ENCODE results near the gene LMOD2.

LMOD2 gene

DNA sequence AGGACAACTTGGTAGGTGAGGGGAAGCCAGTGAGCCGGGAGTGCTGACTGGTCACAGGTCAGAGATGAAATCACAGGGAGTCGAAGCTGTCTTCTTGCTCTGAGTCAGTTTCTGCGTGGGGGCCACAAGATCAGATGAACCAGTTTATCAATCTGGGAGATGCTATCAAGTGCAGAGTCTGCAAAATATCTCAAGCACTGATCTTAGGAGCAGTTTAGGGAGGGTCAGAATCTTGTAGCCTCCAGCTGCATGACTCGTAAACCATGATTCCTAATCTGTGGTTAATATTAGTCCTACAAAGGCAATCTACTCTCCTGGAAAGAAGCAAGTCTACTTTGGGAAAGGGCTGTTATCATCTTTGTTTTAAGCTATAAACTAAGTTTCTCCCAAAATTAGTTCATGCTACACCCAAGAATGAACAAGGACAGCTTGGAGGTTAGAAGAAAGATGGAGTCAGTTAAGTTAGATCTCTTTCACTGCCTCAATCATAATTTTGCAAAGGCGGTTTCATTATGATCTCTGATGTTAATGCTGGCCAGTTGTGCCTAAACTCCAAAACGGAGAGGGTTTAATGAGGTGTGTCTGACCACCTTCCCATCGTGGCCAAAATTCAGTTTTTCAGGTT, 8.4 kb upstream of the LMOD2 start:
- peak; percentile 48 for DNase-seq (ENCODE audit: low read depth)
- TF ChIP-seq, protein P1, sequence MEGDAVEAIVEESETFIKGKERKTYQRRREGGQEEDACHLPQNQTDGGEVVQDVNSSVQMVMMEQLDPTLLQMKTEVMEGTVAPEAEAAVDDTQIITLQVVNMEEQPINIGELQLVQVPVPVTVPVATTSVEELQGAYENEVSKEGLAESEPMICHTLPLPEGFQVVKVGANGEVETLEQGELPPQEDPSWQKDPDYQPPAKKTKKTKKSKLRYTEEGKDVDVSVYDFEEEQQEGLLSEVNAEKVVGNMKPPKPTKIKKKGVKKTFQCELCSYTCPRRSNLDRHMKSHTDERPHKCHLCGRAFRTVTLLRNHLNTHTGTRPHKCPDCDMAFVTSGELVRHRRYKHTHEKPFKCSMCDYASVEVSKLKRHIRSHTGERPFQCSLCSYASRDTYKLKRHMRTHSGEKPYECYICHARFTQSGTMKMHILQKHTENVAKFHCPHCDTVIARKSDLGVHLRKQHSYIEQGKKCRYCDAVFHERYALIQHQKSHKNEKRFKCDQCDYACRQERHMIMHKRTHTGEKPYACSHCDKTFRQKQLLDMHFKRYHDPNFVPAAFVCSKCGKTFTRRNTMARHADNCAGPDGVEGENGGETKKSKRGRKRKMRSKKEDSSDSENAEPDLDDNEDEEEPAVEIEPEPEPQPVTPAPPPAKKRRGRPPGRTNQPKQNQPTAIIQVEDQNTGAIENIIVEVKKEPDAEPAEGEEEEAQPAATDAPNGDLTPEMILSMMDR (IDR thresholded peaks at IDR 0.05; ENCODE audit: insufficient read depth, low read depth, low read length, missing control alignments) = no peak
- no peak overlapping the region for H3K4me3 ChIP-seq (ENCODE audit: low read length)

DNA sequence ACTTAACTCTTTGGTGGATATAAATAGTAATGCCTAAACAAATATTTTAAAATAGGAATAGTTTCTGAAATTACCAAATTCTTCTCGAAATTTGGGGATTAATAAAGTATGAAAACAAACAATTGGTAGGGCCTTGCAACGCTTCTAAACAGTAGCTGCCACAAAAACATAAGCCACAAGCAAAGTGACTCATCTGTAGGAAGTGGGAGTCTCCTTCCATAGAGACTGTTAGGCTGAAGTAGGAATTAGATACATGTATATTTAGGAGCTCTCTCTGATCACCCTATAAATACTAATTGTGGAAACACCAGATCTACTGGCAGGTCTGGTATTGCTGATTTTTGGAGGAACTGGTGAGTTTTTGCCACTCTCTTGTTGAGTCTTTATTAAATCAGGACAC, 5.7 kb upstream of the LMOD2 start:
- H3K4me3 ChIP-seq (ENCODE audit: low read length) = no peak overlapping the region
- TF ChIP-seq, protein P1 (IDR thresholded peaks at IDR 0.05; ENCODE audit: insufficient read depth, low read depth, low read length, missing control alignments) = no peak
- peak; percentile 56 for DNase-seq (ENCODE audit: low read depth)

DNA sequence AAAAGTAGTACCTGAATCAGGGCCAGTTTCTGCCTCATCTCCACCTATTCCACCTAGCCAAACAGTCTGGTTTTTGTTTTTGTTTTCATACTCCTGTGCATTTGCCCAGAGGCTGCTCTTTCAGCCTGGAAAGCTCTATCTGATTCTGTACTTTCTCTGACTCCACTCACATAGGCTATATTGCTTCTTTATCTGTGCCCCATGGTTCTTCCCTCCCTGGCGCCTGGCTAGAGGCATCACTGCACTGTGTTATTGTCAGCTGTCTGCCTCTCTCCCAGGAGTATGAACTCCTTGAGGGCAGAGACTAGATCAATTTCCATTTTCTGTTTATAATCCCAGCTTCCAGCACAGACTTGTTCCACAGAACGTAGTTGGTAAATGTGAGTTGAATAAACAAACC, 5.1 kb upstream of the LMOD2 start:
- H3K4me3 ChIP-seq (ENCODE audit: low read length) = no peak overlapping the region
- DNase-seq (ENCODE audit: low read depth) = no peak
- TF ChIP-seq, protein P1 (IDR thresholded peaks at IDR 0.05; ENCODE audit: insufficient read depth, low read depth, low read length, missing control alignments) = no peak

DNA sequence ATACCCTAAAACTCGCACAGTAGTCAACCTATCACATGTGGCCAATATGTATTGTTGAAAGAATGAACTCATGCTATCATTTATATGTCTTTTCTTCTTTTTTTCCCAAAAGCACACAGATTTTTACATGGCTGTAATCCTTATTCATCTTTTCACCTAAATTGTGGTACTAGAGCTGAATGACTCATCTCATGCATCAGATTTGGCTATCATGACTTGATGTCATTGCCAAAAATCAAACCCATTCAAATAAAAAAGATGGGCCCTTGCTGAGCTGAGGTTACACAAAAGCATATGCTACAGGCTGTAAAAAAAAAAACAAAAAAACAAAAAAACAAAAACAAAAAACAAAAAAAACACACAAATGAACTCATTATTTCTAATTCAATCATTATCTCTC, 3.3 kb upstream of the LMOD2 start:
- TF ChIP-seq, protein P1 (IDR thresholded peaks at IDR 0.05; ENCODE audit: insufficient read depth, low read depth, low read length, missing control alignments) = no peak
- no peak for DNase-seq (ENCODE audit: low read depth)
- no peak overlapping the region for H3K4me3 ChIP-seq (ENCODE audit: low read length)

DNA sequence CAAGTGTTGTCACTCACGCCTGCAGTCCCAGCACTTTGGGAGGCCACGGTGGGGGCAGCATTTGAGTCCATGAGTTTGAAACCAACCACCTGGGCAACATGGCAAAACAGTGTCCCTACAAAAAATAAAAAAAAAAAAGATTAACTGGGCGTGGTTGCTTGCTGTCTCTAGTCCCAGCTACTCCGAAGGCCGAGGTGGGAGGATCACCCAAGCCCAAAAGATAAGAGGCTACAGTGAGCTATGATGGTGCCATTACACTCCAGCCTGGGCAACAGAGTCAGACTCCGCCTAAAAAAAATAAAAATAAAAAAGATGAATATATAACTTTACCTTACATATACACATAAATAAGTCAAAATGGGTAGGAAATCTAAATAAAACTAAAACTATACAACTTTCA, 2.5 kb upstream of the LMOD2 start:
- no peak for DNase-seq (ENCODE audit: low read depth)
- no peak overlapping the region for H3K4me3 ChIP-seq (ENCODE audit: low read length)
- TF ChIP-seq, protein P1 (IDR thresholded peaks at IDR 0.05; ENCODE audit: insufficient read depth, low read depth, low read length, missing control alignments) = no peak

DNA sequence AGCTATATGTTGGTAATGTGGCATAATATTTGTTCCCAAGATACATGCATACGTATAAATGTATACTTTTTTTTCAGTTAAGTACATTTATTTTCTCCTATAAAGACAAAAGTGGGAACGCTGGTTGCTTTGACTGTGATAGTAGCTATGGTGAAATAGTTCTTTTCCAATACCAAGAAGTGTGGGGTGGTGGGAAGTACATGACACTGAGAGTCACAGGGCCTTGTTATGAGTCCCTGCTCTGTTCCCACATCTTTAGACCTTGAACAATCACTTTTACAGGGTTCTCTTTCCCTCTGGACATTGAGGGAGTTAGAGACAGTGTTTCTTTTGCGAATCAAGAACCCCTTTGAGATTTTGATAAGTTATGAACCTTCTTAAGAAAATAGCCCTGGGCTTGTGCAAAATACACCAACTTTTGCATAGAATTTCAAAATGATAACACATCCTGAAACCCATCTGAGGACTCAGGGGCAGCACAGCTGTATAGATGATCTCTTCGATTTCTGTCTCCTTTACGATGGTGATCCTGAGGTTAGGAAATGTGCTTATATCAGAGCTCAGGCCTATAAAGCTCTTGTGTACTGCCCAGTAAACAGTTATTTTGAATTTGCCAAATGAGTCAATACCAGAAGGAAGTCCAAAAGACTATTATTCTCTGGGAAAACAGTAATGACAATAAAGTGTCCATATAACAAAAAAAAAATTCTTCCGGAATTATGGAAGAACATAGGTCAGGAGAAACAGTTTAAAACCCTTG, 1.1 kb downstream of the LMOD2 start:
- no peak for DNase-seq (ENCODE audit: low read depth)

More for the DNA sequence above, 1.1 kb downstream of the LMOD2 start:
- no peak overlapping the region for H3K4me3 ChIP-seq (ENCODE audit: low read length)
- TF ChIP-seq, protein P1 (IDR thresholded peaks at IDR 0.05; ENCODE audit: insufficient read depth, low read depth, low read length, missing control alignments) = no peak
